Heart right ventricle (tissue), 16 donors: ENCODE results near the gene RAPGEF3. TPM values are rescaled to one million over a fixed set of nuclear protein-coding genes. Genes with fewer than 3 reads are reported as not detected.

Experiments
- ATAC-seq, 8 donors: fragments of 200-7000 bp; cut with Tn5 transposase; one replicate each; pipeline ENCODE4 v1.9.1; 2020; ENCODE audit warnings: mild to moderate bottlenecking in 8 of 8, moderate library complexity in 8 of 8, moderate number of reproducible peaks in 1 of 8
- DNase-seq, 2 donors: peaks; one replicate each; pipeline ENCODE4 v3.0.0-alpha.2; 2020
- H3K27ac ChIP-seq, 10 donors: fragments of 200-600 bp; sonication (generic) in 2 of 10; one replicate each; pipeline versions ENCODE4 v1.5.0 to v1.8.0; 2020 to 2022; ENCODE audit warnings: mild to moderate bottlenecking in 3 of 10
- H3K27me3 ChIP-seq, 7 donors: fragments of 200-600 bp; one replicate each; pipeline ENCODE4 v1.8.0; 2021 to 2022; ENCODE audit warnings: mild to moderate bottlenecking in 2 of 7
- H3K36me3 ChIP-seq, 9 donors: fragments of 200-600 bp; sonication (generic) in 1 of 9; one replicate each; pipeline versions ENCODE4 v1.5.0 to v1.8.0; 2020 to 2022; ENCODE audit warnings: mild to moderate bottlenecking in 2 of 9
- H3K4me1 ChIP-seq, 9 donors: fragments of 200-600 bp; sonication (generic) in 1 of 9; one replicate each; pipeline versions ENCODE4 v1.5.0 to v1.8.0; 2020 to 2022; ENCODE audit warnings: mild to moderate bottlenecking in 4 of 9
- H3K4me3 ChIP-seq, 10 donors: fragments of 200-600 bp; sonication (generic) in 2 of 10; one replicate each; pipeline versions ENCODE4 v1.5.0 to v1.8.0; 2020 to 2022; ENCODE audit warnings: mild to moderate bottlenecking in 7 of 10, moderate library complexity in 2 of 10
- H3K9me3 ChIP-seq, 11 donors: fragments of 200-600 bp in 10 of 11; sonication (generic) in 2 of 11; one replicate each; pipeline versions ENCODE4 v1.5.0 to v1.8.0; 2013 to 2022; ENCODE audit warnings: mild to moderate bottlenecking in 2 of 11, control low read depth in 1 of 11, moderate library complexity in 1 of 11
- WGBS, 2 donors: extraction: QIAGEN DNeasy Blood & Tissue Kit; methylation state at CpG; one replicate each; pipeline ENCODE4 v1.1.7; 2013; ENCODE audit warnings: inconsistent platforms in 1 of 2; 5-methylcytosine and 5-hydroxymethylcytosine counted together
- intact Hi-C, 10 donors: fragments of 100-400 bp; cut with DNase I; formaldehyde crosslinking; loops; one replicate each; pipeline versions ENCODE4 v1.11.1 to v1.14.2; 2022
- polyA plus RNA-seq, 2 donors: library from polyadenylated mRNA; stranded (reverse); fragments of 200-250 nt; gene quantifications; one replicate each; pipeline ENCODE4 v1.2.3, GENCODE V29; 2013
- total RNA-seq, 10 donors: library from RNA; stranded (reverse); fragmentation: NEBNext Ultra II Directional in 3 of 10; extraction: Animal tissue kit (Norgen Biotek cat#: 25700) in 3 of 10; gene quantifications; one replicate each; pipeline versions ENCODE4 v1.2.1 to v1.2.4, GENCODE V29; 2021 to 2023
- TF ChIP-seq, protein P1 (sequence below), 9 donors: fragments of 200-600 bp; sonication (generic) in 2 of 9; IDR thresholded peaks; one replicate each; pipeline versions ENCODE4 v1.5.0 to v1.8.0; 2021 to 2022; ENCODE audit warnings: antibody characterized with exemption in 9 of 9, mild to moderate bottlenecking in 5 of 9, moderate library complexity in 1 of 9
- donor health status: Arrhythmogenic right ventricular cardiomyopathy.
- donor health status: ischemic (EF 13 %, LVEDD 7.1; RV severe dilation, severe dysfunction).
- donor health status: healthy with polysubstance abuse.
- donor health status: DM: no; HTN: yes; CAD: no.
- donor health status: DM: no; HTN: no; CAD: no.
- donor health status: ischemic (EF 25% LVEDD 6.9; RV normal size, moderate dysfunction).
- donor health status: ischemic (EF 25% LVEDD 5.7; RV mildly dilated, moderate dysfunction).
- donor health status: healthy.
- donor health status: DM: yes; HTN: yes; CAD: no.
- donor health status: Ischemic cardiomyopathy.
- donor health status: ischemic (EF 35%, LVEDD 5.7; RV mildly dilated, moderate dysfunction).
- donor health status: nonischemic (EF 11% LVEDD 7.7; RV severe dilation, severe dysfunction).
- donor health status: DM: yes; HTN: yes; CAD: no.
- donor health status: PGD.
- donor health status: ischemic (EF 29% LVEDD 5.4; RV normal size, mild dysfunction).
- donor health status: nonischemic (EF 23%, LVEDD 6.1; RV moderate dilation, normal function).

The RAPGEF3 gene
- total and polyA plus RNA-seq, 12 donors, result 9.5 to 173 (median 20.1) TPM

DNA sequence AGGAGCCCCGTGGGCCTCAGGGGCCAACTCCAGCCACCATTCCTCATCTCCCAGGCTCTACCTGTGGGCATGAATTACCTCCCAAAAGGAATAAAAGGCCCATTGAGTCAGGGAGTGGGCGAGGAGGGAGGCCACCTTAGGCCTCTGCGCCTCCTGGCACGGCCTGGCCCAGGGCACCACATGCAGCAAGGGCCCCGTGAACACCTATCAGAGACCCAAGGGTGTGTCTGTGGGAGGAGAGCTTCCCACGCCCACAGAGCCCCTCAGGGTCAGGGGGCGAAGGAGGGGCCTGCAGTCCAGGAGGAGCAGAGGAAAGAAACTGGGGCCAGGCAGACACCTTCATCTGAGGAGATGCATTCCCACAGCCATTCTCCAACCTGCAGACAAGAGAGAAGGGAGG lies 12.2 kb downstream of the RAPGEF3 start:
- intact Hi-C loops, result no loop called here
- no peak for ATAC-seq
- Histone ChIP-seq H3K9me3 (no peaks in the 10 kb centered on the region), H3K27me3 (peaks cover 0 to 5% (median 0%) of the 10 kb centered on the region in 7 donors), H3K4me3 (no peak overlapping the region), H3K4me1 (peaks cover 4 to 27% (median 17%) of the 10 kb centered on the region in 9 donors), H3K27ac (no peak overlapping the region), H3K36me3 (peaks cover 0 to 69% (median 0%) of the 10 kb centered on the region in 9 donors)
- WGBS, 2 donors, result 88 to 93% methylated on average over 7 of the region's 7 CpGs
- TF ChIP-seq, protein P1, sequence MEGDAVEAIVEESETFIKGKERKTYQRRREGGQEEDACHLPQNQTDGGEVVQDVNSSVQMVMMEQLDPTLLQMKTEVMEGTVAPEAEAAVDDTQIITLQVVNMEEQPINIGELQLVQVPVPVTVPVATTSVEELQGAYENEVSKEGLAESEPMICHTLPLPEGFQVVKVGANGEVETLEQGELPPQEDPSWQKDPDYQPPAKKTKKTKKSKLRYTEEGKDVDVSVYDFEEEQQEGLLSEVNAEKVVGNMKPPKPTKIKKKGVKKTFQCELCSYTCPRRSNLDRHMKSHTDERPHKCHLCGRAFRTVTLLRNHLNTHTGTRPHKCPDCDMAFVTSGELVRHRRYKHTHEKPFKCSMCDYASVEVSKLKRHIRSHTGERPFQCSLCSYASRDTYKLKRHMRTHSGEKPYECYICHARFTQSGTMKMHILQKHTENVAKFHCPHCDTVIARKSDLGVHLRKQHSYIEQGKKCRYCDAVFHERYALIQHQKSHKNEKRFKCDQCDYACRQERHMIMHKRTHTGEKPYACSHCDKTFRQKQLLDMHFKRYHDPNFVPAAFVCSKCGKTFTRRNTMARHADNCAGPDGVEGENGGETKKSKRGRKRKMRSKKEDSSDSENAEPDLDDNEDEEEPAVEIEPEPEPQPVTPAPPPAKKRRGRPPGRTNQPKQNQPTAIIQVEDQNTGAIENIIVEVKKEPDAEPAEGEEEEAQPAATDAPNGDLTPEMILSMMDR (IDR thresholded peaks at IDR 0.05), result no peak
- DNase-seq, result no peak

DNA sequence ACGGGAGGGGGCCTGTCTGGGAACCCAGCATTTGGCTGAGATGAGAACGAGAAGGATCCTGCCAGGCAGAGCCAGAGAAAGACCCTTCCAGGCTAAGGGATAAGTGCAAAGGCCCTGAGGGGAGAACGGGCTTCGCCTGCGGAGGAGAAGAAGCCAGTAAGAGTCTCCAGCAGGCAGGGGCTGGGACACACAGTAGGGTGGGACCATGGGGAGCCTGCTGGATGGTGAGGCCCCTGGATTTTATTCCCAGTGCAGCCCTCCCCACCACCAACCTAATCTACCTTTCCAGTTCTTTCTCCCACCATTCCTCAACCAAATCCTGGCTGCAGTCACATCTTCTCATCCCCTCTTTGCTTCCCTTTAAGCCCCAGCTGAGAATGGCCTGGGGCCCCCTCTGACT lies 12.6 kb downstream of the RAPGEF3 start:
- H3K4me3 ChIP-seq, result no peak overlapping the region
- peaks cover 0 to 65% (median 0%) of the 10 kb centered on the region in 9 donors for H3K36me3 ChIP-seq
- peaks cover 7 to 27% (median 19%) of the 10 kb centered on the region in 9 donors for H3K4me1 ChIP-seq
- intact Hi-C loops, result no loop called here
- peaks cover 0 to 5% (median 0%) of the 10 kb centered on the region in 7 donors for H3K27me3 ChIP-seq
- 79 to 87% methylated on average over 5 of the region's 5 CpGs for WGBS, 2 donors
- H3K9me3 ChIP-seq, result no peaks in the 10 kb centered on the region
- no peak for DNase-seq
- TF ChIP-seq, protein P1 (IDR thresholded peaks at IDR 0.05), result no peak
- ATAC-seq, result no peak
- H3K27ac ChIP-seq, result no peak overlapping the region

DNA sequence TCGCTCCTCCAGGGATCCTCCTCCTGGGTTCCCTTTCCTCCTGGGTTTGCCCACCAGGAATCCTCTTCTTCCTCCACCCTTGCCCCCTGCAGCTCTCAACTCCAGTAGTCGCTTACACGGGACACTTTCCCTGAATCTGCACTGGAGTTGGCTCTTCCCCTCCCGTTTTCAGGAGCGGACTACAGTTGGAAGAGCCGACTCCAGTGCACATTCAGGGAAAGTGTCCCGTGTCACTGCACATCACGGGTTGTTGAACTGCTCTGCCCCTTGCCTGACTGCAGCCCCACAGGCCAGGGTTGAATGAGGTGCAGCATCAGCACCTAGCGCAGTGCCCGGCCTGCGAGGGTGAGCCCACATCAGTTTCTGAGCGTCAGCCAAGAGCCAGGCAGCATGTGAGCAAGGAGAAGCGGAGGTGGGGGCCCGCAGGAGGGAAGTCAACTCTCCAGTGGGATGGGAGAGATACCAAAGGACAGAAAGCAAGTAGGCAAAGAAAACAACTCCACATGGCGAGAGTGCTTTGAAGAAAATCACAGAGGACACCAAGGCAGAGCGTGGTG lies 13.1 kb downstream of the RAPGEF3 start:
- Histone ChIP-seq H3K4me1 (peaks cover 12 to 33% (median 20%) of the 10 kb centered on the region in 9 donors), H3K27me3 (peaks cover 0 to 5% (median 0%) of the 10 kb centered on the region in 7 donors), H3K4me3 (no peak overlapping the region), H3K27ac (no peak overlapping the region), H3K36me3 (peaks cover 0 to 60% (median 0%) of the 10 kb centered on the region in 9 donors), H3K9me3 (no peaks in the 10 kb centered on the region)
- intact Hi-C loops, result no loop called here
- WGBS, 2 donors, result 53 to 59% methylated on average over 16 of the region's 16 CpGs
- no peak for DNase-seq
- peak in 2 of 8 donors; percentile 24 to 28 for ATAC-seq
- TF ChIP-seq, protein P1 (IDR thresholded peaks at IDR 0.05), result no peak

DNA sequence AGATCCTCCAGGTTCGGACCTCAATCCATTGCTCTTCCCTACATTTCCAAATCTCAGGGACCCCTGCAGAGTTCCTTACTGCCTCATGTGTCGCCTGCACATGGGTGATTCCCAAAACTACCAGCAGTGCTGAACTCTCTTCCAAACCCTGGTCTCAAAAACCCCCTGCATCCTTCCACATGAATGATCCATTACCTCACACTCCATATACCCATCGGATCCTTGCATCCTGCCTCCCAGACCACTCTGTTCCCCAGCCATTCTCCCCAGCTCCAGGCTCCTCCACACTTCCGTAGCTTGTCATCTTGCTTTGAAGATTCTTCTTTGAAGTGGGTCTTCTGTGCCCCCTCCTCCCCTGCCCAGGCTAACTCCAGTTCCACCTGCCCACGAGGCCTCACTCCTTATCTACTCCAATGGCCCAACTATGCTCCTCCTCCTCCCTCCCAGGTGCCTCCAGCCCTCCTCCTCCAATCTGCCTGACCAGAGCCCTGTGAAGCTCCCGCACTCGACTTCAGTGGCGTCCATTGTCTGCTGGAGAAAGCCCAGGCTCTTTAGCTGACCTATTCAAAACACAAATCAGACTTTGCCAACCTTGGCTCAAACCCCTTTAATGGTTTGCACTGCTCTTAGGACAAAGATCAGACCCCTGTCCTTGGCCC lies 13.8 kb downstream of the RAPGEF3 start:
- WGBS, 2 donors, result 76 to 79% methylated on average over 8 of the region's 8 CpGs
- ATAC-seq (no peak), DNase-seq (no peak)
- H3K4me3 ChIP-seq, result no peak overlapping the region
- H3K4me1 ChIP-seq, result peaks cover 14 to 39% (median 22%) of the 10 kb centered on the region in 9 donors
- TF ChIP-seq, protein P1 (IDR thresholded peaks at IDR 0.05), result no peak
- no peak overlapping the region for H3K27ac ChIP-seq
- intact Hi-C loops, result loop anchor here in 1 of 10 donors (5.0 kb wide), 1 partner anchor 32 kb away; no protein-coding TSS in a partner anchor
- H3K27me3 ChIP-seq, result peaks cover 0 to 5% (median 0%) of the 10 kb centered on the region in 7 donors
- H3K36me3 ChIP-seq, result peaks cover 0 to 53% (median 0%) of the 10 kb centered on the region in 9 donors
- H3K9me3 ChIP-seq, result no peaks in the 10 kb centered on the region
